ENCODE data around the gene TCF4. TPM values are rescaled to one million over a fixed set of nuclear protein-coding genes. Genes with fewer than 3 reads are reported as not detected.

TCF4 gene
- total RNA-seq, 1 experiment from 2014 or later, result 0.42 TPM

- TF ChIP-seq, protein P1, sequence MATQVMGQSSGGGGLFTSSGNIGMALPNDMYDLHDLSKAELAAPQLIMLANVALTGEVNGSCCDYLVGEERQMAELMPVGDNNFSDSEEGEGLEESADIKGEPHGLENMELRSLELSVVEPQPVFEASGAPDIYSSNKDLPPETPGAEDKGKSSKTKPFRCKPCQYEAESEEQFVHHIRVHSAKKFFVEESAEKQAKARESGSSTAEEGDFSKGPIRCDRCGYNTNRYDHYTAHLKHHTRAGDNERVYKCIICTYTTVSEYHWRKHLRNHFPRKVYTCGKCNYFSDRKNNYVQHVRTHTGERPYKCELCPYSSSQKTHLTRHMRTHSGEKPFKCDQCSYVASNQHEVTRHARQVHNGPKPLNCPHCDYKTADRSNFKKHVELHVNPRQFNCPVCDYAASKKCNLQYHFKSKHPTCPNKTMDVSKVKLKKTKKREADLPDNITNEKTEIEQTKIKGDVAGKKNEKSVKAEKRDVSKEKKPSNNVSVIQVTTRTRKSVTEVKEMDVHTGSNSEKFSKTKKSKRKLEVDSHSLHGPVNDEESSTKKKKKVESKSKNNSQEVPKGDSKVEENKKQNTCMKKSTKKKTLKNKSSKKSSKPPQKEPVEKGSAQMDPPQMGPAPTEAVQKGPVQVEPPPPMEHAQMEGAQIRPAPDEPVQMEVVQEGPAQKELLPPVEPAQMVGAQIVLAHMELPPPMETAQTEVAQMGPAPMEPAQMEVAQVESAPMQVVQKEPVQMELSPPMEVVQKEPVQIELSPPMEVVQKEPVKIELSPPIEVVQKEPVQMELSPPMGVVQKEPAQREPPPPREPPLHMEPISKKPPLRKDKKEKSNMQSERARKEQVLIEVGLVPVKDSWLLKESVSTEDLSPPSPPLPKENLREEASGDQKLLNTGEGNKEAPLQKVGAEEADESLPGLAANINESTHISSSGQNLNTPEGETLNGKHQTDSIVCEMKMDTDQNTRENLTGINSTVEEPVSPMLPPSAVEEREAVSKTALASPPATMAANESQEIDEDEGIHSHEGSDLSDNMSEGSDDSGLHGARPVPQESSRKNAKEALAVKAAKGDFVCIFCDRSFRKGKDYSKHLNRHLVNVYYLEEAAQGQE (IDR thresholded peaks at IDR 0.05; ENCODE audit: low read depth), result no peak
- no peak for TF ChIP-seq POLR2A (IDR thresholded peaks at IDR 0.05; ENCODE audit: borderline replicate concordance, extremely low read depth, insufficient read depth, insufficient read length)
- no peak for TF ChIP-seq EZH2phosphoT487 (IDR thresholded peaks at IDR 0.05; ENCODE audit: borderline replicate concordance)
- no peak for TF ChIP-seq ELF1 (IDR thresholded peaks at IDR 0.05; ENCODE audit: borderline replicate concordance, low read depth)
- no peak for TF ChIP-seq JUND (IDR thresholded peaks at IDR 0.05)
- TF ChIP-seq, protein P2, sequence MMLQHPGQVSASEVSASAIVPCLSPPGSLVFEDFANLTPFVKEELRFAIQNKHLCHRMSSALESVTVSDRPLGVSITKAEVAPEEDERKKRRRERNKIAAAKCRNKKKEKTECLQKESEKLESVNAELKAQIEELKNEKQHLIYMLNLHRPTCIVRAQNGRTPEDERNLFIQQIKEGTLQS (IDR thresholded peaks at IDR 0.05), result no peak
These were observed 187.9 kb downstream of the TCF4 start (continued) for GRCh38 chr18:55400081-55400480.

- Histone ChIP-seq H3K4me2 (ENCODE audit: low read length) (no peak overlapping the region), H3K9ac (ENCODE audit: low read length) (no peak overlapping the region), H3K79me2 (ENCODE audit: insufficient read depth, low read length) (no peaks in the 10 kb centered on the region), H3K9me3 (ENCODE audit: control insufficient read depth in 1 of 2, insufficient read depth in 1 of 2, low read depth in 1 of 2, low read length in 2 of 2) (no peaks in the 10 kb centered on the region; a peak in 2 of 4 replicates), H3K27me3 (ENCODE audit: insufficient read depth, low read length) (no peaks in the 10 kb centered on the region), H3K27ac (ENCODE audit: low read depth, low read length) (no peak overlapping the region), H3K4me1 (ENCODE audit: control insufficient read depth in 1 of 2, insufficient read depth in 2 of 2, low read length in 2 of 2) (no peaks in the 10 kb centered on the region), H3K36me3 (ENCODE audit: control insufficient read depth in 1 of 2, insufficient read depth in 2 of 2, low read length in 2 of 2) (no peaks in the 10 kb centered on the region), H4K20me1 (ENCODE audit: insufficient read depth) (no peaks in the 10 kb centered on the region), H3K9me2 (ENCODE audit: insufficient read depth) (no peaks in the 10 kb centered on the region), H2AFZ (ENCODE audit: low read depth, low read length, poor library complexity, severe bottlenecking) (no peak overlapping the region), H3K4me3 (replicated peaks in 1 of 2; ENCODE audit: low read depth in 1 of 2, low read length in 2 of 2) (no peak overlapping the region)
- BruUV-seq (replicated peaks), result no TSS peak
- no peak for DNase-seq (ENCODE audit: low read depth, low spot score)
- TF ChIP-seq MAX (IDR thresholded peaks at IDR 0.05), result no peak
- intact Hi-C loops (cut with micrococcal nuclease), result no loop called here
- POLR2A ChIA-PET, result no interaction called here
- RAD21 ChIA-PET (ENCODE audit: low non-redundant PET in 1 of 2, low total read pairs in 2 of 2, uncharacterized antibody in 2 of 2, unreplicated experiment in 2 of 2), result no interaction called here
- no peak for ATAC-seq
- CTCF ChIA-PET, result no interaction called here
These were observed 189.1 kb downstream of the TCF4 start for GRCh38 chr18:55398858-55399257.
